ENCODE results near the gene HEPACAM. TPM values are rescaled to one million over a fixed set of nuclear protein-coding genes. Genes with fewer than 3 reads are reported as not detected.

Gene HEPACAM
- total and polyA plus RNA-seq, 2 donors from 2014 or later: 0.30 TPM; not detected in 1

DNA sequence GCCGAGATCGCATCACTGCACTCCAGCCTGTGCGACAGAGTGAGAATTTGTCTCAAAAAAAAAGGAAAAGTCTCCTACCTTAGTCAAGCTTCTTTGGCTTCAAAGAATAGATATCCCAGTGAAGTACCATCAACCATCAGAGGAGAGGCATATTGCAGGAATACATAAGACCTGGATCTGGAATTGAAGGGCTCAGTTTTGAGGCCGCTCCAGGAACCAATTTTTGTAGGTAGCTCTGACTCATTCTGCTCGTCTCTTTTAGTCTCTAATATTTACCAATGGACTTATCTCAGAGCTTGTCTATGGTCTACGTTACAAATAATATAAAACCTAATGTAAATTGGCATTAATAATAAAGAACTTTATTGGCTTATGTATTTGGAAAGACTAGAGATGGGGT is 10.0 kb upstream of the HEPACAM start:
- FAIRE-seq: no peak
- intact Hi-C loops (cut with DNase I): no loop called here
- no peak for DNase-seq
- Histone ChIP-seq H3K9ac (ENCODE audit: low read length in 3 of 3) (no peak overlapping the region), H3K36me3 (ENCODE audit: control insufficient read depth in 2 of 3, insufficient read depth in 3 of 3, low read length in 3 of 3) (no peaks in the 10 kb centered on the region), H3K4me1 (ENCODE audit: control insufficient read depth in 2 of 3, insufficient read depth in 2 of 3, low read depth in 1 of 3, low read length in 3 of 3) (no peaks in the 10 kb centered on the region), H3K27me3 (ENCODE audit: control insufficient read depth, insufficient read depth, low read length) (no peaks in the 10 kb centered on the region), H3K4me3 (ENCODE audit: low read length in 3 of 3) (no peak overlapping the region), H3K27ac (ENCODE audit: low read depth in 2 of 2, low read length in 2 of 2) (no peak overlapping the region), H3K9me3 (ENCODE audit: control insufficient read depth in 2 of 3, insufficient read depth in 1 of 3, low read length in 3 of 3) (no peaks in the 10 kb centered on the region)
- TF ChIP-seq, protein P1, sequence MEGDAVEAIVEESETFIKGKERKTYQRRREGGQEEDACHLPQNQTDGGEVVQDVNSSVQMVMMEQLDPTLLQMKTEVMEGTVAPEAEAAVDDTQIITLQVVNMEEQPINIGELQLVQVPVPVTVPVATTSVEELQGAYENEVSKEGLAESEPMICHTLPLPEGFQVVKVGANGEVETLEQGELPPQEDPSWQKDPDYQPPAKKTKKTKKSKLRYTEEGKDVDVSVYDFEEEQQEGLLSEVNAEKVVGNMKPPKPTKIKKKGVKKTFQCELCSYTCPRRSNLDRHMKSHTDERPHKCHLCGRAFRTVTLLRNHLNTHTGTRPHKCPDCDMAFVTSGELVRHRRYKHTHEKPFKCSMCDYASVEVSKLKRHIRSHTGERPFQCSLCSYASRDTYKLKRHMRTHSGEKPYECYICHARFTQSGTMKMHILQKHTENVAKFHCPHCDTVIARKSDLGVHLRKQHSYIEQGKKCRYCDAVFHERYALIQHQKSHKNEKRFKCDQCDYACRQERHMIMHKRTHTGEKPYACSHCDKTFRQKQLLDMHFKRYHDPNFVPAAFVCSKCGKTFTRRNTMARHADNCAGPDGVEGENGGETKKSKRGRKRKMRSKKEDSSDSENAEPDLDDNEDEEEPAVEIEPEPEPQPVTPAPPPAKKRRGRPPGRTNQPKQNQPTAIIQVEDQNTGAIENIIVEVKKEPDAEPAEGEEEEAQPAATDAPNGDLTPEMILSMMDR (IDR thresholded peaks at IDR 0.05; ENCODE audit: borderline replicate concordance, extremely low read depth, insufficient read depth): no peak

GRCh38 chr11:124944565-124944964 is 8.7 kb upstream of the HEPACAM start:
- H3K4me1 ChIP-seq (ENCODE audit: control insufficient read depth in 2 of 3, insufficient read depth in 2 of 3, low read depth in 1 of 3, low read length in 3 of 3): no peaks in the 10 kb centered on the region
- intact Hi-C loops (cut with DNase I): no loop called here
- no peaks in the 10 kb centered on the region for H3K36me3 ChIP-seq (ENCODE audit: control insufficient read depth in 2 of 3, insufficient read depth in 3 of 3, low read length in 3 of 3)
- FAIRE-seq (no peak), DNase-seq (no peak)
- no peak overlapping the region for H3K27ac ChIP-seq (ENCODE audit: low read depth in 2 of 2, low read length in 2 of 2)
- H3K27me3 ChIP-seq (ENCODE audit: control insufficient read depth, insufficient read depth, low read length): no peaks in the 10 kb centered on the region
- no peaks in the 10 kb centered on the region for H3K9me3 ChIP-seq (ENCODE audit: control insufficient read depth in 2 of 3, insufficient read depth in 1 of 3, low read length in 3 of 3)
- TF ChIP-seq, protein P1 (IDR thresholded peaks at IDR 0.05; ENCODE audit: borderline replicate concordance, extremely low read depth, insufficient read depth): no peak
- no peak overlapping the region for H3K9ac ChIP-seq (ENCODE audit: low read length in 3 of 3)
- H3K4me3 ChIP-seq (ENCODE audit: low read length in 3 of 3): no peak overlapping the region

DNA sequence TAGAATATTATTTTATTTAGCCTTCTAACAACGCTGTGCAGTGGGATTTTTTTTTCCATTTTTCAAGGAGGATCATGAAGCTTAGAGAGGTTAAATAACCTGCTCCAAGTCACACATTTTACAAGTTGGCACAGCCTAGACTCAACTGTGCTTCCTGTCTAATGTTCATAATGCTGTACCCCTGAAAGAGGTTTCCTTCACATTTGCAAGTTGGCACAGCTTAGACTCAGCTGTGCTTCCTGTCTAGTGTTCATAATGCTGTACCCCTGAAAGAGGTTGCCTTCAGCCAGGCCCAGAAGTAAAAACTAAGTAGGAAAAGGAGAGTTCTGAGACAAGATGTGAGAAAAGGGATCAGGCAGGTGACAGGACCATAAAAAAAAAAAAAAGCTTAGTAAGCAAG is 7.9 kb upstream of the HEPACAM start:
- TF ChIP-seq, protein P1 (IDR thresholded peaks at IDR 0.05; ENCODE audit: borderline replicate concordance, extremely low read depth, insufficient read depth): no peak
- H3K27me3 ChIP-seq (ENCODE audit: control insufficient read depth, insufficient read depth, low read length): no peaks in the 10 kb centered on the region
- no peaks in the 10 kb centered on the region for H3K9me3 ChIP-seq (ENCODE audit: control insufficient read depth in 2 of 3, insufficient read depth in 1 of 3, low read length in 3 of 3)
- no peak overlapping the region for H3K9ac ChIP-seq (ENCODE audit: low read length in 3 of 3)
- no peaks in the 10 kb centered on the region for H3K36me3 ChIP-seq (ENCODE audit: control insufficient read depth in 2 of 3, insufficient read depth in 3 of 3, low read length in 3 of 3)
- intact Hi-C loops (cut with DNase I): no loop called here
- no peak overlapping the region for H3K4me3 ChIP-seq (ENCODE audit: low read length in 3 of 3)
- DNase-seq: no peak
- no peak for FAIRE-seq
- no peaks in the 10 kb centered on the region for H3K4me1 ChIP-seq (ENCODE audit: control insufficient read depth in 2 of 3, insufficient read depth in 2 of 3, low read depth in 1 of 3, low read length in 3 of 3)
- no peak overlapping the region for H3K27ac ChIP-seq (ENCODE audit: low read depth in 2 of 2, low read length in 2 of 2)

DNA sequence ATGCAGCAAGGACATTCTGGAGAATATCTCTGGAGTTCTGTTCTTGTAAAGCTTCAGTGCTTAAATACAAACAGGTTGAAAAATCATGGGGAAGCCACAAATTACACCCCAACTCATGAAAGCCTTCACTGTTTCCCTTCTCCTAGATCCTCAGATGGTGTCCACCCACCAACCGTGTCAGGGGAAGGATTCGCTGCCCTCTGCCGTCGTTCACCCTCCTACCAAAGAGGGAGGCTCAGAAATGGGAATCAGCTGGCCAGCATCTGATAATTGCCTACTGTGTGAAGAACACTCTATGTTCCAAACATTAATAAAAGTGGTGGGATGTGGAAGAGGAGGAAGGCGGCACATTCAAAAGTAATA is 7.4 kb upstream of the HEPACAM start:
- no peak overlapping the region for H3K27ac ChIP-seq (ENCODE audit: low read depth in 2 of 2, low read length in 2 of 2)
- H3K9me3 ChIP-seq (ENCODE audit: control insufficient read depth in 2 of 3, insufficient read depth in 1 of 3, low read length in 3 of 3): no peaks in the 10 kb centered on the region
- H3K27me3 ChIP-seq (ENCODE audit: control insufficient read depth, insufficient read depth, low read length): no peaks in the 10 kb centered on the region
- TF ChIP-seq, protein P1 (IDR thresholded peaks at IDR 0.05; ENCODE audit: borderline replicate concordance, extremely low read depth, insufficient read depth): no peak
- intact Hi-C loops (cut with DNase I): no loop called here
- DNase-seq: no peak
- H3K4me1 ChIP-seq (ENCODE audit: control insufficient read depth in 2 of 3, insufficient read depth in 2 of 3, low read depth in 1 of 3, low read length in 3 of 3): no peaks in the 10 kb centered on the region
- no peak overlapping the region for H3K9ac ChIP-seq (ENCODE audit: low read length in 3 of 3)
- no peaks in the 10 kb centered on the region for H3K36me3 ChIP-seq (ENCODE audit: control insufficient read depth in 2 of 3, insufficient read depth in 3 of 3, low read length in 3 of 3)
- no peak for FAIRE-seq
- no peak overlapping the region for H3K4me3 ChIP-seq (ENCODE audit: low read length in 3 of 3)

Data from kidney (tissue), 14 donors.